Thoracic aorta (tissue), 2 donors: ENCODE data around the gene CLCNKA. TPM values are rescaled to one million over a fixed set of nuclear protein-coding genes. Genes with fewer than 3 reads are reported as not detected.

ENCODE experiments used
- ATAC-seq: fragments of 150-250 bp; one replicate; pipeline ENCODE4 v1.8.0; 2017; ENCODE audit warnings: low read depth; ENCODE audit not compliant: insufficient number of reproducible peaks, low FRiP score
- DNase-seq: peaks from one replicate; pipeline ENCODE4 v3.0.0-alpha.2; 2020; ENCODE audit warnings: low spot score
- H3K27ac ChIP-seq, 2 donors: fragments of 200-600 bp; sonication (generic); 1 replicate in 1 of 2; 2 replicates in 1 of 2; pipeline ENCODE4 v1.5.1; 2016; ENCODE audit warnings: mild to moderate bottlenecking in 2 of 2, moderate library complexity in 2 of 2
- H3K27me3 ChIP-seq: fragments of 200-600 bp; sonication (generic); replicated peaks from 2 replicates; pipeline ENCODE4 v1.6.0; 2016; ENCODE audit warnings: mild to moderate bottlenecking; ENCODE audit not compliant: insufficient read depth
- H3K36me3 ChIP-seq: fragments of 200-600 bp; sonication (generic); one replicate; pipeline ENCODE4 v1.5.1; 2016
- H3K4me1 ChIP-seq, 2 donors: fragments of 200-600 bp; sonication (generic); 1 replicate in 1 of 2; 2 replicates in 1 of 2; pipeline versions ENCODE4 v1.5.1 to v1.6.0; 2016; ENCODE audit warnings: low read depth in 2 of 2, mild to moderate bottlenecking in 1 of 2; ENCODE audit not compliant: control insufficient read depth in 1 of 2
- H3K4me3 ChIP-seq: fragments of 200-600 bp; sonication (generic); 2 replicates; pipeline ENCODE4 v1.5.1; 2016; ENCODE audit warnings: mild to moderate bottlenecking
- H3K9me3 ChIP-seq: fragments of 200-600 bp; sonication (generic); 2 replicates; pipeline ENCODE4 v1.5.1; 2016
- CTCF ChIP-seq: fragments of 200-600 bp; sonication (generic); IDR thresholded peaks from one replicate; pipeline ENCODE4 v1.5.1; 2019; ENCODE audit warnings: antibody characterized with exemption
- total RNA-seq, 2 donors: library from RNA; depleted of rRNA; stranded (reverse); fragments of >200 nt; gene quantifications; one replicate each; pipeline versions ENCODE4 v1.1.0 to v1.2.3, GENCODE V29; 2016

CLCNKA gene
- total RNA-seq, 2 donors from 2014 or later: 4.7 TPM; not detected in 1

- peaks cover 41 to 69% of the 10 kb centered on the region in 2 donors for H3K4me1 ChIP-seq
- no peaks in the 10 kb centered on the region for H3K9me3 ChIP-seq
- no peak for TF ChIP-seq CTCF
- H3K27ac ChIP-seq: peak overlapping the region; percentile 97 to 100
- no peak for DNase-seq
- H3K36me3 ChIP-seq: peaks cover 8% of the 10 kb centered on the region
- no peak for ATAC-seq
- H3K27me3 ChIP-seq: no peaks in the 10 kb centered on the region
- H3K4me3 ChIP-seq: peak overlapping the region; percentile 83
Measured at GRCh38 chr1:16014509-16015482, 7.0 kb upstream of the CLCNKA start.

GRCh38 chr1:16015491-16015890, 6.3 kb upstream of the CLCNKA start:
- no peak for ATAC-seq
- Histone ChIP-seq H3K27me3 (no peaks in the 10 kb centered on the region), H3K4me3 (peak overlapping the region; percentile 83), H3K9me3 (no peaks in the 10 kb centered on the region), H3K36me3 (peaks cover 8% of the 10 kb centered on the region), H3K4me1 (peaks cover 47 to 76% of the 10 kb centered on the region in 2 donors), H3K27ac (peak overlapping the region; percentile 97 to 100)
- TF ChIP-seq CTCF: no peak
- no peak for DNase-seq

GRCh38 chr1:16015960-16016901, 5.6 kb upstream of the CLCNKA start:
- Histone ChIP-seq H3K9me3 (no peaks in the 10 kb centered on the region), H3K27ac (peak overlapping the region; percentile 97 to 100), H3K4me3 (peak overlapping the region; percentile 83), H3K36me3 (peaks cover 8% of the 10 kb centered on the region), H3K4me1 (peaks cover 47 to 78% of the 10 kb centered on the region in 2 donors), H3K27me3 (no peaks in the 10 kb centered on the region)
- ATAC-seq (no peak), DNase-seq (peak; percentile 57)
- no peak for TF ChIP-seq CTCF

GRCh38 chr1:16017076-16017460, 4.8 kb upstream of the CLCNKA start:
- no peaks in the 10 kb centered on the region for H3K27me3 ChIP-seq
- DNase-seq: no peak
- no peaks in the 10 kb centered on the region for H3K9me3 ChIP-seq
- TF ChIP-seq CTCF: no peak
- H3K27ac ChIP-seq: peak overlapping the region; percentile 97 to 100
- peak overlapping the region; percentile 83 for H3K4me3 ChIP-seq
- H3K4me1 ChIP-seq: peaks cover 47 to 78% of the 10 kb centered on the region in 2 donors
- no peak for ATAC-seq
- peaks cover 8% of the 10 kb centered on the region for H3K36me3 ChIP-seq
